Omental fat pad (tissue), 4 donors: ENCODE results near the gene ACBD6. TPM values are rescaled to one million over a fixed set of nuclear protein-coding genes. Genes with fewer than 3 reads are reported as not detected.

ENCODE experiments used
- ATAC-seq: fragments of 150-250 bp; one replicate; pipeline ENCODE4 v1.9.1; 2016; ENCODE audit warnings: mild to moderate bottlenecking, moderate library complexity; ENCODE audit not compliant: low FRiP score
- DNase-seq: peaks from one replicate; pipeline ENCODE4 v3.0.0-alpha.2; 2019; ENCODE audit warnings: low spot score
- CTCF ChIP-seq, 3 donors: fragments of 450-650 bp; IDR thresholded peaks; one replicate each; pipeline ENCODE4 v1.5.1; 2016 to 2017; ENCODE audit warnings: antibody characterized with exemption in 3 of 3, mild to moderate bottlenecking in 3 of 3, moderate library complexity in 2 of 3
- total RNA-seq, 4 donors: library from RNA; depleted of rRNA; stranded (reverse); fragments of >200 nt; gene quantifications; one replicate each; pipeline ENCODE4 v1.1.0, GENCODE V29; 2016

ACBD6 gene
- total RNA-seq, 4 donors from 2014 or later = 30.0 to 46.2 (median 38.9) TPM

- TF ChIP-seq CTCF (IDR thresholded peaks at IDR 0.05) = no peak
- ATAC-seq (no peak), DNase-seq (no peak)
Measured at GRCh38 chr1:180255536-180256340, 246.6 kb downstream of the ACBD6 start.

- no peak for DNase-seq
- TF ChIP-seq CTCF (IDR thresholded peaks at IDR 0.05) = no peak
- no peak for ATAC-seq
Measured at GRCh38 chr1:180254854-180255253, 247.5 kb downstream of the ACBD6 start.

GRCh38 chr1:180254496-180254819 lies 247.9 kb downstream of the ACBD6 start:
- TF ChIP-seq CTCF (IDR thresholded peaks at IDR 0.05) = no peak
- ATAC-seq (no peak), DNase-seq (no peak)

- ATAC-seq (no peak), DNase-seq (no peak)
- TF ChIP-seq CTCF (IDR thresholded peaks at IDR 0.05) = no peak
Measured at GRCh38 chr1:180253585-180254495, 248.5 kb downstream of the ACBD6 start.

- TF ChIP-seq CTCF (IDR thresholded peaks at IDR 0.05) = no peak
- peak; percentile 70 for DNase-seq
- ATAC-seq = no peak
Measured at GRCh38 chr1:180252638-180253536, 249.5 kb downstream of the ACBD6 start.

- no peak for DNase-seq
- ATAC-seq = no peak
- no peak for TF ChIP-seq CTCF (IDR thresholded peaks at IDR 0.05)
Measured at GRCh38 chr1:180251526-180252305, 250.7 kb downstream of the ACBD6 start.
